Placental pericyte (primary cell): ENCODE results near the gene PCP2. TPM values are rescaled to one million over a fixed set of nuclear protein-coding genes. Genes with fewer than 3 reads are reported as not detected.

Source experiments
- small RNA-seq: library from RNA; depleted of rRNA; stranded (forward); fragments of <200 nt; gene quantifications from one replicate; pipeline ENCODE3, GENCODE V24; 2012; ENCODE audit warnings: low replicate concordance
- total RNA-seq: library from RNA; depleted of rRNA; stranded (reverse); fragments of >200 nt; gene quantifications from 2 replicates; pipeline ENCODE4 v1.2.3, GENCODE V29; 2012

The PCP2 gene
- total RNA-seq, result not detected in 2 replicates

DNA sequence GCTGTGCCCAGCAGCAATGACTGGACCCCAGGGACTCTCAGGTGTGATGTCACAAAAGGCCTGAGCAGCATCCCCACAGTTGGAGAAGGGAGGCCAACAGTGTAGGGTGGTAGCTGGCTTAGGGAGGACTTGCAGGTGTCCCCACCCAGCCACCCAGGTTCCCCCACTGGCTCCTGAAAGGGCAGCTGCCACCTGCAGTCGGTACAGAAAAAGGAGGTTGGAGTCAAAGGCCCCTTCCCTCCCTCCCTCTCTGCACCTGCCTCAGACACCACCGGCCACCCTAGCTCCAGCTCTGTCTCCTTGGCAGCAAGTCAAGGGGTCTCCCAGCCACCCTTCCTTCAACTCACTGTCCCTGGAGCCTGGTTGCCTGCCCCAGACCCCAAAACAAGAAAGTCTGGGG, at the start of gene PCP2:
PCP2 (minus strand) TSS at position 22 of the 400 bp plus-strand sequence. CDS start 262 bp downstream, outside the sequence.

DNA sequence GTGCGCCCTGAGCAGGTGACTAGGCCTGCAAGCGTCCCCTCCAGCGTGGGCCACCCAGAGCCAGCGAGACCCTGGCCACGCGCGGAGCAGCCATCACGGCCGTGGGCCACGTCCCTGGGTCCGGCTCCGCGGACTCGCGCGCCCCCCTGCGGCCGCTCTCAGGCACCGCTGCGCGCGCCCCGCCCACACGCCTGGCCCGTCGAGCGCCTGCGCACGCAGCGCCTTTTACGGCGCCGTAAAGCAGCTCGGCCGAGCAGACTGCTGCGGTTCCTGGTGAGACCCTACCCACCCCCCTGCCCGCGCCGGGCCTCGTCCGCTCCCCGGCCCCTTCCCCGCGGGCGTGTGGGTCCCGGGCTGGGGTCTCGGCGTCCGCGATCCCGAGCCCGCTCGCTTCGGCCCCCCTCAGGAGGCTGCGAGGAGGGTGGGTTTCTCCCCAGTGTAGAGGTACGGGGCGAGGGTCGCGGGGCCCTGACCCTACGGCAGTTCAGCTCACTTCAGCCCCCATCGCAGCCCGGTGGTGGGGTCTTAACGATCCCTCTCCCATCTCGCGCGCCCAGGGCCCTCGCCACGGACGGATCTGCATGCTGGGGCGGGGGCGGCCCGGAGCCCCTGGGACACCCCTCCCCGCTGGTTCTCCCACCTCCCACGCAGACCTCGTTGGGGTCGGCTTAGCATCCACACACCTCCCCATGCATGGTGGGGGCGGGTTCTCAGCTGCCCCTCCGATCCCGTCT, 47.3 kb upstream of the PCP2 start, which contains the start of gene TRAPPC5:
TRAPPC5 (plus strand) TSS at position 228 of the 734 bp plus-strand sequence. CDS start 1,421 bp downstream, outside the sequence.

GRCh38 chr19:7676854-7677253, 43.3 kb upstream of the PCP2 start, which contains the start of gene MCEMP1:
TSS of gene MCEMP1 (plus strand) at chr19:7677090. CDS start at chr19:7677121, 31 bp downstream.

GRCh38 chr19:7668842-7669241, 35.3 kb upstream of the PCP2 start, which contains the start of gene RETN:
TSS of gene RETN (plus strand) at chr19:7669049. CDS start at chr19:7669327, 278 bp downstream.

GRCh38 chr19:7636691-7637373, 3.3 kb upstream of the PCP2 start, which contains the start of gene STXBP2:
TSS of gene STXBP2 (plus strand) at chr19:7637110. CDS start at chr19:7637150, 40 bp downstream.

DNA sequence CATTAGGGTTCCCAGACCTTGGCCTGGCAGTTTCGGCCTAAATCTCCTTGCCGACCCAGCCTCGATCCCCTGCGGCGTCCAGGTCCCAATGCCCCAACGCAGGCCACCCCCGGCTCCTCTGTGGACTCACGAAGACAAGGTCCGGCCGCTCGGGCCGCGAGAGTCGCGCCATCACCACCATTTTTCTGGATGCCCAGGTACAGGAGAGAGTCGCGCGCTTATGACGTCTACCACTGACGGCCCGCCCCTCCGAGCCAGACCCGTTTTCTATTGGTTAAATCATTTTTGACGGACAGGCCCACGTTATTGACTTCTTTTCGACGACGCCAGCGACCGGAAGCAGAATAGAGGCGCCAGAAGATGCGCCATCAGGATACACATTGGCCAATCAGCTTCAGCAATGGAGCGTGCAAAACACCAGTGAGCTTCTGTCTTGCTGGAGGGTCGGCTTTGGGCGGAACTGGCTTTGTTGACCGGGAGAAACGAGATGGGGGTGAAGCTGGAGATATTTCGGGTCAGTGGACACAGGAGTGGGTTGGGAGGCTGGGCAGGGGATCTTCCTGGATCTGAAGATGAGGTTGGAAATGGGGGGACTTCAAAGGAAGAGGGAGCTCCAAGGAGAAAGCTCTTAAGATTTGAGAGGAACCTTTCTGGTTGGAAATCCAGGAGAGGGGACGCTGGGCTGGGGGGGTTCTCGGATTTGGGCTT, 4.0 kb downstream of the PCP2 start, which contains the start of the genes PET100 and XAB2:
PET100 (plus strand) TSS at position 447 of the 708 bp plus-strand sequence; CDS start at position 488, 41 bp downstream.
XAB2 (minus strand) TSS at position 199 of the 708 bp plus-strand sequence; CDS start at position 181, 18 bp downstream.

GRCh38 chr19:7595466-7596133, 37.9 kb downstream of the PCP2 start, which contains the start of gene CAMSAP3:
TSS of gene CAMSAP3 (plus strand) at chr19:7595863. CDS start at chr19:7596003, 140 bp downstream.

Small RNA genes lying within 50 kb of the gene (small RNA-seq; reads per million reads assigned to genes)
- gene MIR6792, result not detected

Other genes with a start within 250 kb of the PCP2 start
- gene PEX11G, start 144.7 kb downstream of the PCP2 start, total RNA-seq, result 0.57 and 4.2 TPM in 2 replicates
- 19.0 and 36.5 TPM in 2 replicates for gene ZNF358, start 117.6 kb downstream of the PCP2 start, total RNA-seq
- 9.4 and 17.1 TPM in 2 replicates for gene MCOLN1, start 111.1 kb downstream of the PCP2 start, total RNA-seq
- 80.8 and 115 TPM in 2 replicates for gene PNPLA6, start 98.0 kb downstream of the PCP2 start, total RNA-seq
- not detected in 2 replicates for gene CAMSAP3, start 37.9 kb downstream of the PCP2 start, total RNA-seq
- gene XAB2, start 4.2 kb downstream of the PCP2 start, total RNA-seq, result 44.6 and 47.8 TPM in 2 replicates
- 3.5 and 4.7 TPM in 2 replicates for gene PET100, start 3.9 kb downstream of the PCP2 start, total RNA-seq
- 15.7 and 60.4 TPM in 2 replicates for gene STXBP2, start 3.4 kb upstream of the PCP2 start, total RNA-seq
- gene RETN, start 35.3 kb upstream of the PCP2 start, total RNA-seq, result not detected in 2 replicates
- gene MCEMP1, start 43.4 kb upstream of the PCP2 start, total RNA-seq, result not detected in 2 replicates
- 37.9 and 42.7 TPM in 2 replicates for gene TRAPPC5, start 47.1 kb upstream of the PCP2 start, total RNA-seq
- not detected in 2 replicates for gene FCER2, start 68.4 kb upstream of the PCP2 start, total RNA-seq
- not detected in 2 replicates for gene CLEC4G, start 98.4 kb upstream of the PCP2 start, total RNA-seq
- 0.14 TPM in 1 of 2 replicates, not detected in the other for gene CD209, start 113.8 kb upstream of the PCP2 start, total RNA-seq
- gene CLEC4M, start 129.5 kb upstream of the PCP2 start, total RNA-seq, result not detected in 2 replicates
- gene EVI5L, start 196.5 kb upstream of the PCP2 start, total RNA-seq, result 27.8 and 39.2 TPM in 2 replicates
- not detected in 2 replicates for gene PRR36, start 240.7 kb upstream of the PCP2 start, total RNA-seq